ENCODE results near the gene IKZF1.

The IKZF1 gene

GRCh38 chr7:50412973-50413372 lies 108.5 kb downstream of the IKZF1 start:
- DNase-seq (ENCODE audit: low spot score), result no peak

GRCh38 chr7:50413561-50413960 lies 109.0 kb downstream of the IKZF1 start:
- no peak for DNase-seq (ENCODE audit: low spot score)

GRCh38 chr7:50415844-50416364 lies 111.4 kb downstream of the IKZF1 start:
- peak; percentile 17 for DNase-seq (ENCODE audit: low spot score)

GRCh38 chr7:50416527-50417182 lies 112.1 kb downstream of the IKZF1 start:
- no peak for DNase-seq (ENCODE audit: low spot score)

GRCh38 chr7:50418086-50418515 lies 113.6 kb downstream of the IKZF1 start:
- DNase-seq (ENCODE audit: low spot score), result peak; percentile 83

- DNase-seq (ENCODE audit: low spot score), result no peak
Observed at GRCh38 chr7:50418526-50419290, 114.2 kb downstream of the IKZF1 start.

DNA sequence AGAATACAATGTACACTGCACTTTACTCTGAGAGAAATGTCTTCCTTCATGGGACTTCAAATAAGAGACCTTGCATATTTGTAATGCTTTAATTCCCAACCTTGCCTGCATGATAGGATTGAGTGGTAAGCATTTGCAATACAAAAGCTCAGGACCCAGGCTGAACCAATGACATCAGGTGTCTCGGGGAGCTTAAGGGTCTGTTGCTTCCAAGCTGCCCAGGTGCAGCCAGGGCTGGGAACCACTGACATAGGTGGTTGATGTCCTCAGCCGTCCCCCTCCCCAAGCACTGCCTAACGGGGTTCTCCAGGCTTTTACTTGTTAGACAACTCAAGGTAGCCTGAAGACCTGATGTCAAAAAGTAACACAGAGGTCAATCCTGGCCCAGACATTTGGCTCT lies 116.5 kb downstream of the IKZF1 start:
- DNase-seq (ENCODE audit: low spot score), result no peak

- no peak for DNase-seq (ENCODE audit: low spot score)
Observed at GRCh38 chr7:50422858-50423257, 118.3 kb downstream of the IKZF1 start.

GRCh38 chr7:50423860-50424259 lies 119.3 kb downstream of the IKZF1 start:
- no peak for DNase-seq (ENCODE audit: low spot score)

DNA sequence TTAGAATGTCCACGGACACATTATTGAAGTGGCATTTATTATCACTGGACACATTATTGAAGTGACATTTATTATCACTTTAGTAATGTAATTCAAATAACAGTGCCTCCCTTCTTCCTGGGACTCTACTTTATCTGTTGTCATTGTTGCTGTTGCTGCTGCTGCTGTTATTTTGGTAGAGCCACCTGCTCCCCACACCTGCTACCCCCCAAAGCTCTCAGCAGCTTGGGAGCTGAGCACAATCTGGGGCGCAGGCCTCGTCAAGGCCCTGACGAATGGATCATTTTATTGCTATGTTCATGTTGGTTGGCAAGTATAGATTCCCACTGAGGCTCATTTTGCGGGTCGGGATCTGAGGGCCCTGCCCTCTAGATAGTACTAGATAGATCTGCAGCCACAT lies 120.8 kb downstream of the IKZF1 start:
- DNase-seq (ENCODE audit: low spot score), result no peak

DNA sequence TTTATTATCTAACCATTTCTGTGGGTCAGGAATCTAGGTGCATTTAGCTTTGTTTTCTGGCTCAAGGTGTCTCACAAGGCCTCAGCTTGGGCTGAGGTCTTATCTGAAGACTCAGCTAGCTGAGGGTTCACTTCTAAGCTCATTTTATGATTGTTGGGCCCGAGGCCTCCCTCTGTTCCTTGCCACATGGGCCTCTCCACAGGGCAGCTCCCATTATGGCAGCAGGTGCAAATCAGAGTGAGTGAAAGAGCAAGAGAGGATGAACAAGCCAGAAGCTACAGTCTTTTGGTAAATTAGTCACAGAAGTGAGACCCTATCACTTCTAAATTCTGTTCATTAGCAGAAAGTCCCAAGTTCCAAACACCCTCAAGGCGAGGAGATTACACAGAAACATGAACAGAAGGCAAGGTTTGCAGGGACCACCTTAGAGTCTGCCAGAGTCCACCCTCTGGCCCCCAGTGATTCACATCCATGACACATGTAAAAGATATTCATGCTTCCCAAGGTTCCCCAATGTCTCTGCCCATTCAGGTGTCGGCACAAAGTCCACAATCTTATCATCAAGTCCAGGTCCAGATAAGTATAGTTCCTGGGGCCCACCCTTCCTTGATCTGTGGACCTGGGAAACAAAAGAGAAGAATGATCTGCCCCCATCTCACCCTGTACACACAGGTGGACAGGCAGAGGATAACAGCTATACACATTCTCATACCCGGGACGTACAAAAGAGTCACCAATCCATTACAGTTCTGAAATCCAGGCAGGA lies 121.9 kb downstream of the IKZF1 start:
- DNase-seq (ENCODE audit: low spot score), result no peak

GRCh38 chr7:50427518-50427917 lies 123.0 kb downstream of the IKZF1 start:
- DNase-seq (ENCODE audit: low spot score), result no peak

DNA sequence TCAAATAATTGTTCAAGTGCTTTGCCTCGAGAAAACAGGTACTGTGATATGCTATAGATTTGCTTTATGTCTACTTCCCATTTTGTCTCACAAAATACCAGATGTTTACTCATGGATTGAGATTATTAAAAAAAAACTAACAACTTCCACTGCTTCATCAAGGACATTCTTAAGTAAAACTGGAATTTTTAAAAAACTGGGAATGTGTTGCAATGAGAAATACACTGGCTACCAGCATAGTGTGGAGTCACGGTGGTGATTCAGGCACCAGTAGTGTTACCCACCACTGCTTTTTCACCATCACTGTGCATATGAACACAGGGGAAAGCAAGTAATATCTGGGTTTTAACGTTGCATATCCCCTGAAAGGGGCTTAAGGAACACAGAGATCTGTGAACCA lies 124.4 kb downstream of the IKZF1 start:
- no peak for DNase-seq (ENCODE audit: low spot score)

GRCh38 chr7:50431316-50431715 lies 126.8 kb downstream of the IKZF1 start:
- no peak for DNase-seq (ENCODE audit: low spot score)

GRCh38 chr7:50431722-50432305 lies 127.3 kb downstream of the IKZF1 start:
- no peak for DNase-seq (ENCODE audit: low spot score)

- DNase-seq (ENCODE audit: low spot score), result no peak
Observed at GRCh38 chr7:50436133-50436806, 131.8 kb downstream of the IKZF1 start.

GRCh38 chr7:50446542-50446960 lies 142.0 kb downstream of the IKZF1 start:
- DNase-seq (ENCODE audit: low spot score), result no peak

- no peak for DNase-seq (ENCODE audit: low spot score)
Observed at GRCh38 chr7:50448823-50449222, 144.3 kb downstream of the IKZF1 start.

GRCh38 chr7:50449501-50449880 lies 145.0 kb downstream of the IKZF1 start:
- DNase-seq (ENCODE audit: low spot score), result no peak

DNA sequence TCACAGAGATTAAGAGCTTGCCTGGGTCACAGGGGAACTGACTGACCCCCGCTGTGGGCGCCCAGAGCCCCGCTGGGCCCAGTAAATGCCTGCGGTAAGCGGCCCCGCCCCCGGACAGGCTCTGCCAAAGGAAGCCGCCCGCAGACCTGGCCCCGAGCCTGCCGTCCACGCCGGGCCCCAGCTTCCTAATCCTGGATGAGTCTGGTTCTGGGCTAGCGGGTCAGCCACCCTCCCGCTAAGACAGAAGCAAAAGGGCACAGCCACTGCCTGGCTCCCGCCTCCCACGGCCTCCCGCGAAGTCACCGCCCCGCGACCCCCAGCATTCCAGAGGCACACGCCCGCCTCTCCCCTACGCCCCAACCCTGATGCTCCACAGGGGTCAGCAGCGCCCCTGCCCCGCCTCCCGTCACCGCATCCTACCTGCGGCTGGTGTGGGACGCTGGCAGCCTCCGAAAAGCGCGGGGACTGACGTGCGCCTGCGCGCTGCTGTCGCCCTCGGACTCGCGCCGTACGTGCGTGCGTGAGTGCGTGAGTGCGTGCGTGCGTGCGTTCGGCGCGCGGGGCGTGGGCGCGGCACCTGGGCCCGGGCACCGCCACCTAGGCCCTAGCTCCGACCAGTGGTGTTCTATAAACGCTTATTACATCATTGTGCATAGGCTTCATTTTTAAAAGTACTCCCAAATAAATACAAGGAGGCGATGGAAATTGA lies 145.5 kb downstream of the IKZF1 start, which contains the start of gene FIGNL1:
Gene FIGNL1 (minus strand): TSS at position 470 of the 709 bp plus-strand sequence. CDS start 3,063 bp downstream, outside the sequence.
- DNase-seq (ENCODE audit: low spot score), result peak; percentile 82

DNA sequence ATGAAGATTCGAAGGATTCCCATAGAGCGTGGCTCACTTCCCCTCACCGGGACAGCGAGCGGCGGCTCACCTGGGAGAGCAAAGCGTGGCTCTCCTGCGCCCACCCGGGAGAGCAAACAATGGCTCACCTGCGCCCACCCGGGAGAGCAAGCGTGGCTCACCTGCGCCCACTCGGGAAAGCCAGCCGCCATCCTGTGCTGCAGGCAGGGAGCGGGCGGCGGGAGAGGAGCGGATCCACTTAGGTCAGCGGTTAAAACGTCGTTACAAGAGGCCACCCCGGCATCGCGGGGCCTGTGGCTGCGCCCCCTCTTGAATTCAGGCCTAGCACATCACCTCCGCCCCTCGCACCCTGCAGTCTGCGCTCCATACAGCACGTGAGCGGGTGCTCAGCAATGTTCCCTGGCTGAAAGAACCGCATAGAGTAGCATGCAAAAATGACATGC lies 146.1 kb downstream of the IKZF1 start:
- DNase-seq (ENCODE audit: low spot score), result peak; percentile 12
